GM18508 (cell line): ENCODE measurements around the gene PPP4R4.
"Not testable (repeated sequence)": the region's sequence is repeated elsewhere in the genome, so short reads cannot be mapped to it uniquely, and the experiment has no call there.

Source experiments
- ATAC-seq: cut with Tn5 transposase; IDR thresholded peaks from one replicate; pipeline ENCODE4 v1.9.1; 2021; ENCODE audit warnings: moderate number of reproducible peaks; ENCODE audit not compliant: insufficient read depth, unreplicated experiment

Gene PPP4R4

DNA sequence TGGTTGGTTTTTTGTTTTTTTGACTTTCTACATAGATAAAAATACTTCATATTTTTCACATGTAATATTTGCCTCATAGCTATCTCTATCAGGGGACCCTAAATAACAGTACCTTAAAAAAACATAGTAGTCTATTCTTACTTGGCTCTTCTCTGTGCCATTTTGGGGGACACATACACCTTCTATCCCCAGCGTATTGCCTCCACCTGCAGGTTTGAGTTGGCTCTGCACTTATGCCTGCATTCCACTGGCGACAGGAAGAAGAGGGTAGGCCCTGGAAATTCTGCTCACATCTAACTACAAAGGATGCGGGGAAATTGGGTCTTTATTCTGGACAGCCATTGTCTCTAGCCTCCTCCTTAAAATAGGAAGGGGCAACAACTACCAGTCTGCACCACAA lies 30.9 kb upstream of the PPP4R4 start:
- ATAC-seq: no peak

DNA sequence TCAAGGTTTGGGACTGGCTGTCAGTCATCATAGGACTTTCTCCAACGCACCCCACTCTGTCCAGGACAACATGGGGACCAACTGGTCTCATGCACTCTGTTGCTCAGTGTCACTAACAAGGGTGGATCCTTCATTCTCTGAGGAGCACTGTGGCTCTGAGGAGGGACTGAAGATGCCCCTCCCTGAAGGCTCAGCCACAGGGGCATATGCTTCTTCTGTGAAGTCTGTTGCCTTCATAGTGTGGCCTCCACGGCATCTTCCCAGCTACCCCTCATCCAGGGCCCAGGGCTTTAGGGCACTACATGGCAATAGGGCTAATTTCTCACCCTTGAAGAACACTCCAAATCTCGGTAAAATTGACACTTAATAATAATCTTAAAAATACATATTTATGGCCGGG lies 30.4 kb upstream of the PPP4R4 start:
- ATAC-seq: no peak

DNA sequence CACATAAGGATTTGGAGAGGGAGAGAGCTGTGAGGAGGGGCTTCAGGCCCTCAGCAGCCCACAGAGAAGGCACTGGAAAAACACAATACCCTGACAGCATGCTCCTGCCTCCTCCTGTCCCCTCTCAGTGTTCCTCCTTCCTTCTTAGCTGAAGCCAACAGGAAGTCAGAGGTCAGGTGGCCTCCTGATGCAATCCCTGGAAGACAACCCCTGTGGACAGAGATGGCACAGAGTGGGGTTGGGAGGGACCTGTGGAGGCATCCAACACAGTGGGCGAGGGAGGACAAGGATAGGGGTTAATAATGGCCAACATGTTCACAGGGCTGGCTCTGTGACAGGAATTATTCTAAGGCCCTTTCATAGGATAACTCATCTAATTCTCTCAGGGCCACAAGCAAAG lies 29.4 kb upstream of the PPP4R4 start:
- no peak for ATAC-seq

DNA sequence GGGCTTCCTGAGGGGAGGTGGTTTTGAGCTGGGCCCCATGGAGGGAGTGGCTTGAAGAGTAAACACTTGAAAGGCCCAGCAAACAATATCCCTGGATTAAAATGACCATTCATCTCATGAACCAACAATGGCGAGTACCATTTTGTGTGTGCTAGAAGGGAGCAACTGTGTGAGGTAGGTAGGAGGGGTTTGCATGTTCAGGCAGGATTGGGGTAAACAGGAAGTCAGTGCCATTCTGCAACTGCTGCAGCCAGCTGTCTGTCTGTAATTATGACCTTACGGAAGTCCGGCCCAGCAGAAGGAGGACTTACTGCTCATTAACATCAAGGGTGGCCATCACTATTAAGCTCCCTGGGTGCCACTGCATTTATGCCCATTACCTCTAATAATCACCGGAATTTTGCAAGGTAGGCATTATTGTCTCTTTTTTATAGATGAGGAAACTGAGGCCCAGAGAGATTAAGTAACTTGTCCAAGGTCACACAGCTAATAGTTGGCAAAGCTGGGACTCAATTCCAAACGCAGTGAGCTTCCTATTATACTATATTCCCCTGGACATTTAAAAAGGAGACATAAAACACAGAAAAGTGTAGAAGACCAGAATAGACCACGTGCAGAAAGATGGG lies 28.1 kb upstream of the PPP4R4 start:
- no peak for ATAC-seq

DNA sequence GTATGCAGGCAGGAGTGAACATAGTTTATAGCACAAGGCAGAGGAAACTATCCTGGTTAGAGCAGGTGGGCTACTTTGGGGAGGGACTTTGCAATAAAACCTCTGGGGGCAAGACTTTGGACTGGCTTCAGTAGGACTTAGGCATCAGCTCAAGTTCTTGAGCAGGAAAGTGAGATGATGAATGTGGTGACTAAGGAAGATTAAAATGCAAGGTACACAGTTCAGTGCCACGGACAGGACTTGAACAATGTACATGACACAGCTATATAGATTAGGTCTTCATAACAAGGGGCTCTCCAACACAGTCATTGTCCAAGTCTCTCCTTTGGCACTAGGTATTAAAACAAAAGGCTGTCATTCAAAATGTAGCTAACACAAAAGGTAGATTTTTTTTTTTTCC lies 21.4 kb upstream of the PPP4R4 start:
- no peak for ATAC-seq

DNA sequence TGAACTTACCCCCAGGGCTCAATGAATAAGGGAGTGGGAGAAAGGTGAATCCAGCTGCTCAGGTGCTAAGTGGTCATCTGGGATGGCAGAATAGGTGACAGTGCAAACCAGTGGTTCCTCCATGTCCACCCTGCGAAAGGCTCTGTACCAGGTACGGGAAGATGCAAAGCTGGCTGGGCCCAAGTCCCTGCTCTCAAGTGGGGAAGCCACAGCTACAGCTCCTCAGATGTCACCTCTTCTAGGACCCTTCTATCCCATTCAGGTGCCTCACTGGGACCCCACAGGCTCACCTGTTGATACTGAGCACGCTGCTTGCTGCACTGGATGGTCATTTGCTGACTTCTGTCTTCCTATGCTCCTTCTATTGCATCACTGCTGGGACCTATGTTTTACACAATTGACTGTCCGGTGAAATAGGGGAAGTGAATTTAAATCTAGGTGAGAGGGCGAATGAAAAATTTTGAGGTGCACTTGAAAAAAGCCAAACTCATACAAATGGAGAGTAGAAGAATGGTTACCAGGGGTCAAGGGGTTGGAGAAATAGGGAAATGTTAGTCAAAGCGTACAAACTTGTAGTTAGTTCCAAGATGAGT lies 20.3 kb upstream of the PPP4R4 start:
- no peak for ATAC-seq

DNA sequence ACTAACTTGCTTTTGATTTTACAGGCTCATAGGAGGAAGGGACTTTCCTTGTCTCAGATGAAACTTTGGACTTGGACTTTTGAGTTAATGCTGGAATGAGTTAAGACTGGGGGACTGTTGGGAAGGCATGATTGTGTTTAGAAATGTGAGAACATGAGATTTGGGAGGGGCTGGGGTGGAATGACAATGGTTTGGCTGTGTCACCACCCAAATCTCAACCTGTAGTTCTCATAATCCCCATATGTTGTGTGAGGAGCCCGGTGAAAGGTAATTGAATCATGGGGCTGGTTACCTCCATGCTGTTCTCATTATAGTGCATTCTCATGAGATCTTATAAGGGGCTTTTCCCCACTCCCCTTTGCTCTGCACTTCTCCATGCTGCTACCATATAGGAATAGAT lies 18.0 kb upstream of the PPP4R4 start:
- not testable (repeated sequence) for ATAC-seq

DNA sequence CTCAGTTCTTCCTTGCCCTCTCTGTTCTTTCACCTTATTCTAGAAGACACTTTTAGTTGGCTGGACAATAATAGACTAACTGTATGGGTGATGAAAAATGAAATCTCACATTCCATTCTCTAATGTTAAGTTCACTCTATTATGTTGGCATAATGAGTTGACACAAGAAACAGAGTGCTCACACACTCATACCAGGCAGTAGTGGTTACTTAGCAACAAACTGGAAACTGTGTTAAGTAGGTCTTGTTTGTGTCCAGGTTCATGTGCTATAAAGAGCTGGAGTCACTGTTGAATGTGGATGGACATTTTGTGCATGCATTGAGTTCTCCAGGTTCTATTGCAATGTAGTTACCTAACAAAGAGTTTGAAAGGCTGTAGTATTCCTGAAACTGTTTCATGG lies 16.9 kb upstream of the PPP4R4 start:
- no peak for ATAC-seq

DNA sequence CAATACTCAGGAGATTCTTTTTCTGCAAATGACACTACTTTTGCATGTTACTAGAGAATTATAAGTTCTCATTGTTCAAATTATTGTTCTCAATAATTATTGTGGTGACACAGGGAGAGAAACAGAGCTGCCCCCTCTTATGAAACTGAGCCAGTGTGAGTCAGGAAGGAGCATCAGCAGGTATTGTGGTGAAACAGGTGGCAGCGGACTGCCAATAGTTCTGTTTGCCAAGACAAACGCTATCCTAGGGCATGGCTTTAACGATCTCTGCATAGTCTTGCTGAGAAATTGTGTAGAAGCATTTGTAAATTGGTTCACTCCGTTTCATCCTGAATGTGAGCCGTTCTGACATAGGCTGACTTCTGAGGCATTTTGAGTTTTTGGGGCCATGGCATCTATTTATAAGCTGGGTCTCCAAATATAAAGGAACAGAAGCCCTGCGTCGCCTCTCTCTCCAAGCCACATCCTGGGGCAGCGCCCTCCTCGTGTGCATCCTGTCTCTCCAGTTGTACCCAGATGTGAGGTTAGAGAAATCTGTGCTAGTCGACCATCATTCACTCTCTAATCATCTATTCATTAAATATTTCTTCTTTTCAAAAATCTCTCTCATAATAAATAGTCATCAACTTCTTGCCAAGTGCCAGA lies 15.8 kb upstream of the PPP4R4 start:
- no peak for ATAC-seq

DNA sequence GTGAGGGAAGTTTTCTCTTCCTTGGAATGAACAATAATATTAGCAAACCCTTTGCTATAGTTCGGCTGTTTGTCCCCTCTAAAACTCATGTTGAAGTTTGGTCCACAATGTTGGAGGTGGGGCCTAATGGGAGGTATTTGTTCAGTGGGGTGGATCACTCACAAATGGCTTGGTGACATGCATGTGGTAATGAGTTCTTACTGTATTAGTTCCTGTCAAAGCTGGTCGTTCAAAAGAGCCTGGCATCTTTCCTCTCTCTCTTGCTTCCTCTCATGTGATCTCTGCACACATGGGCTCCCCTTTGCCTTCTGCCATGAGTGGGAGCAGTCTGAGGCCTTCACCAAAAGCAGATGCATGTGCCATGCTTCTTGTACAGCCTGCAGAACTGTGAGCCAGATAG lies 13.1 kb upstream of the PPP4R4 start:
- ATAC-seq: no peak

DNA sequence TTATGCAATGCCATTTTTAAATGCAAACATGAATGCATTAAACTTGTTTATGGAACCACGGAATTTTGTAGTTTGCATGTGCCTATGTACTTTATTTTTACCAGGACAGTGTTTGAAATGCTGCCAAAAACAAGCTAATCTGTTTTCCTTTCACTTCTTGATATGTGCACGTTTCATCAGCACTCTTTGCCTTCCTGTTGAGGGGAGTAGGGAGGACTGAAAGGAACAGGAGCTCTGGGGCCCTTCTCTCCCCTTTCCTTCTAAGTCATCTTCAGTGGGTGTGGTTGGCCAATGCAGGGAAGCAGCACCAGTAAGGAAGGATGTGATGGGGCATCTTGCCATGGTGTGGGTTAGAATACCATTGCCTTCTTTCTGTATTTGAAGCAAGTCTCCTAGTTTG lies 12.1 kb upstream of the PPP4R4 start:
- no peak for ATAC-seq

DNA sequence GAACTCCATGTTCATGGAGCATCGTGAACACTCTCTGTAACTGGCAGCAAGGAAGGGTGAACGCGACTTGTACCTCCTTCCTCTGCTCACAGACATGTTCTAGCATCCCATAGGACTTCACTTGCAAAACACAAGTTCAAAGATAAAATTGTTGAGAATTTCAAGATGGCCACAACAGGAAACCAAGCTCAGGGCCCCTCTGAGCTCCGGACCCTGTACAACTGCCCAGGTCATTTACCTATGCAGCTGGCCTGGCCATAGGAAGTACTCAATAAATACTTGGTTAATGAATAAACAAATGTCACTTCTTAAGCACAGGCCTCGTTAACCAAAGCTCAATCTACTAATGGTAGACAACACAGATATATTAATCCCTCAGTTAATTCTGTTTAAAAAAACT lies 11.7 kb upstream of the PPP4R4 start:
- no peak for ATAC-seq

DNA sequence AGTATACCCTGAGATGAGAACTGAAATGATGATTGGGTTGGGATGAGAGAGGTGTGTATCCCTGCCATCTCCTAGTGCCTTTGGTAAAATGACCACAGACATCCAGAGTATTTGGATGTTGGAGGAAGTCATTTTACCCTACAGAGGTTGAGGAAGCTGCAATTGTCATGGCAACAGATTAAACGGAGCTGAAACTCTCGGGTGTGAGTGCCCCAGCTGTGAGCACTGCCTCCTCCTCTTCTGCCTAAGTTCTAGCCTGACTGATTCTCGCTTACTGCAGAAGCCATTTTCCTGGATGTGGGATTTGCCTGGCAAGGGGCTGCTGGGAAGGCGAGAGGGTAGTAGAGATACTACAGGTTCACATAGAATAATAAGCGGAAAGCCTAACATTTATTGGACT lies 10.3 kb upstream of the PPP4R4 start:
- no peak for ATAC-seq

DNA sequence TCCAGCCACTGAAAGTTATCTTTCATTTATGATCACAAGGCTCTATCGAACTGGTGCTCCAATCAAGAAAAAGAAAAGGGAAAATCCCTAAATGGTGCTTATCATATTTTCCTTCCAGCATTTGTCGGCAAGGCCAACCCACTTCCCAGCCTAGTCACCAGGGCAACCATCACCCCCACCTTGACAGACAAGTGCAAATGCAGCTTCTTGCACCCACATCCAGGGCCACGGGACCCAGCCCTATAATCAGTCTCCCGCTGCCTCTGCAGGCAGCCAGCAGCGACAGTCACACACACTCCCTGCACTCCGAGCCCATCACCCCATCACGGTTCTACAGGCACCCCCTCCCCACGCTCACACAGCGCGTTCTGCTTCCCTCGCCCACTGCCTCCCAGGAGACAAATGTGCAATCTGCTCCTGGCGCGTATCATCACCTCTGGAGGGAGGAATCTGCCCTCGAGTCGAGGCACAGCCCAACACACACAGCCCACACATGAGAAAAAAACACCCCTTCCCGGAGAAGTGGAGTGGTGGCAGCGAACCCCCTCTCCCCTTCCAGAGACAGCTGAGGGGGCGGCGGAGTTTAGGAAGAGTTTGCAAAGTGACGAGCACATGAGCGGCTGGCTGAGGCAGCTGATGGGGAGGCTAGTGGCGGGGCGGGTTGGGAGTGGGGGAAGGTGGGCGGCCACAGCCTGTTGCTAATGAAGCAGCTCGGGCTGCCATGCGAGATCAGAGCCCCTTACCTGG lies 9.3 kb upstream of the PPP4R4 start:
- ATAC-seq: no peak

DNA sequence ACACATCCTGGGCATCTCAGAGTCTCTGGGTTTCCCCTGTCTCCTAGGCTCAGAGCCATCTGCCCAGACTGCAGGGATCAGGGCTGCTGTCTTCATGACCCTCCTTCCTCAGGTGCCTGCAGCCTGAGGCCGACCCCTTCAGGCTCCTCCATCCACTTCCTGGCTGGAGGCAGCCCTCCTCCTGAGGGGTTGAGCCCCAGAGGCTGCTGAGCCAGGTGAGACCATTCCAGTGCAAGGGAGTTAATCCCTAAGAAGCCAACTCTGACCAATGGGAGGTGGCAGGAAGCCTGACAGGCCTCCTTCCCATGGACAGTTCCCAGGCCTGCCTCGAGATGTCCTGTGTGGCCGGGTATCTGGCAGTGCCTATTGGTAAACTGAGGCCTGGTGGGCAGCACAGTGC lies 8.4 kb upstream of the PPP4R4 start:
- no peak for ATAC-seq

DNA sequence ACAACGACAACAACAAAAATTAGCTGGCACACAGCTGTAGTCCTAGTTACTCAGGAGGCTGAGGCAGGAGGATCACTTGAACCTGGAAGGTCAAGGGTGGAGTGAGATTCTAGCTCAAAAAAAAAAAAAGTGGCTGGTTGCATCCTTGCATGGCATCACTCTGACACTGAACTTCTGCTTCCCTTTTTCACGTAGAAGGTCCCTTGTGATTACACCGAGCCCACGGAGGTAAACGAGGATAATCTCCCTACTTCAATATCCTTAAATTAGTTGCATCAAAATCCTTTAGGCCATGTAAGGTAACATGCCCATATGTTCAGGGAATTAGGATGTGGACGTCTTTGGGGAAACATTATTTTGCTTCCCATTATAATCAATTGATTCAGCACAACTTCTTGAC lies 4.0 kb upstream of the PPP4R4 start:
- ATAC-seq: no peak

DNA sequence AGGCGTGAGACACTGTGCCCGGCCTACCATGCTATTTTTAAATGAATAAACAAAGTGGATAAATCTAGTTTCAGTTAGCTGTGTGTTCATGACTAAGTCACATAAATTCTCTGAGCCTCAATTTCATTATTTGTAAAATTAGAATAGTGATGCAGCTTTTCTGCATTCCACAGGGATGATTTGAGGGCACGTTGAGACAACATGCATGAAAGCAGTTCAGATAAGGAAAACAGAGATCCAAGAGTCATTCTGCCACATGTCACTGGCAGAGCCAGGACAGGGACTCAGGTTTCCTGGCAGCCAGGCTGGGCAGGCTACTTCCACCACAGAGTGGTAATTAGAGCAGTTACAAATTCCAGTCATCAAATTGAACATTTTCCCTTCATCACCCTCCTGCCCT lies 2.9 kb upstream of the PPP4R4 start:
- no peak for ATAC-seq

DNA sequence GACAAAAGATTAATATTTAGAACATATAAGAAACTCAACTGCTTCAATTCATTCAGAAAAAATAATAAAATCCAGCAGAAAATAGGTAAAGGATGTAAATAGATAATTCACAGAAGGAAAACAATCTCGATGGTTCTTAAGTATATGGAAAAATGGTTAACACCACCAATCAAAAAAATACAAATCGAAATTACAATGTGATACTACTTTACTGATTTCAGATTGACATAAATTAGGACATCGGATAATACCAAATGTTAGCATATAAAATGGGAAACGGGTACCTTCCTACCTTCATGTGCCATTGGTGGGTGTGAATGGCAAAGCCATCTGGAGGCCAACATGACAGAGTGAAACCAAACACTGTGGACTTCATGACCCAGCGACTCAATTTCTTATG lies 1.6 kb upstream of the PPP4R4 start:
- no peak for ATAC-seq

DNA sequence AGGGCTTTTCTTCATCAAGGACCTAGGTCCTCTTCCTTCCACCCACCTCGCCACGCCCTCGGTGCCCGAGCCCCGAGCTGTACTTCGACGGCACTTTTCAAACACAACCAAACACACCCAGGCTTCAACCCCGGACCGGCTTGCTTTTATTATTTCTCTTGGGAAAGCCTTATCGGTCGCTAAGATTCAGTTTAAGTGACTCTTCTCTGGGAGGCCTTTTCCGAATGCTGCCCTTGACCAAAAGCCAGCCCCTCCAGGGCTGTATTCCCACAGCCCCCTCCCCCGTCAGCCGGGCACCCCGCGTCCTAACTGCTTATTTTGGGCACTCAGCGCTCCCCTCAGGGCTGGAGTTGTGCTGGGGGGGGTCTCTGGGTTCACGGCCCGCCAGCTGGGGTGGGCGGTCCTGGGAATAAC lies 644 bp upstream of the PPP4R4 start:
- no peak for ATAC-seq

DNA sequence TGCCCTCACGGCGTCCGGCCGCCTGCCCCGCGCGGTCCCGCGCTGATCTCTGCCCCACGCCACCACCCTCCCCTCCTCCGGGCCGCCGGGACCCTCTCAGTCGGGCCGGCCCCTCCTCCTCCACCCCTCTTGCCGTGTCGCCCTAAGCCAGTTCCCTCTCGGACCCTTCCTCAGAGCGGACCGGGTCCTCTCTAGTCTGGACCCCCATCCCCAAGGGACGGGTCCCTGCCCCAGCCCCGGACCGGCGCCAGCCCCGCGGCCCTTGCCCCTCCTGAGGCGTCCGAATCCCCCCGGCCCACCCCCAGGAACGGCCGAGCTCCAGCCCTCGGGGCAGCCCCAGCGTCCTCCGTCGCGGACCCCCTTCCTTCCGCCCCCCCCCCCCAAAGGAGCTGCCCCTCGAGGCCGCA lies 485 bp downstream of the PPP4R4 start:
- no peak for ATAC-seq

DNA sequence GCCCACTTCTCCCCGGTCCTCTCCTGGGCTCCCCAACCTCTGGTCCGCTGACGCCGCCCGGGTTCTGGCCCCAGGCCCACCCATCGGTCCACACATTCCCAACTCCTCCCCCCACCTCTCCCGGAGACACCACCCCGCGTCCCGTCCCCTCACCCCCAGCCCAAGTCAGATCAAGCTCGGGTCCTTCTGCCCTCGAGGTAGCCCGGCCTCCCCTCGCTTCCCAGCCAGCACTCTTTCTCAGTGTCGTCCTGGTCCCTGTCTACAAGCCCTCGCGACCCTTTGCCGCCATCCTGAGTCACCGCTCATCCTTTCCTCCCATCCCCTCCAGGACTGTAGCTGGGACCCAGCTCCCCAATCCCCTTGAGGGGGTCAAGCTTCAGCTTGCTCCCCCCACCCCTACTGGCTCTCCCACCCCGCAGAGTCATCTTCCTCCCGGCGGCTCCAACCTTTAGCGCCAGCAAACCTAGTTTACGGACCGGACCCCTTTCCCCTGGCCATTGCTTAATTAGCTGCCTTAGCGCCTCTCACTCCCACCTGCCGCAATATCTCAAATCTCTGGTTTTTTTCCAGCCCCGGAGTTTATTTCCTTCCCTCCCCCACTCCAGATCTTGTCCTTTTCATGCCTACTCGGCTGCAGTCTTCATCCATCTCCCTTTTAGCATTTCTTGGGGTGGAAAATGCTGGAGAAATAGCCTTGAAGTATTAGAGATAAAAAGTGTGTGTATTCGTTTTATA lies 1.1 kb downstream of the PPP4R4 start:
- ATAC-seq: no peak
